K562 (cell line): ENCODE measurements around the gene TLX2. TPM values are rescaled to one million over a fixed set of nuclear protein-coding genes. Genes with fewer than 3 reads are reported as not detected.

Experiments
- ARID3A ChIP-seq: IDR thresholded peaks from 2 replicates; pipeline ENCODE4 v1.6.1; 2012; ENCODE audit warnings: low read depth, low read length, improper control_type of control experiment, borderline replicate concordance
- BDP1 ChIP-seq: IDR thresholded peaks from 3 replicates; pipeline ENCODE4 v1.6.1; 2011; ENCODE audit not compliant: insufficient read length, insufficient read depth
- CBFA2T3 ChIP-seq: fragments of 450-650 bp; IDR thresholded peaks from 2 replicates; pipeline ENCODE4 v1.6.1; 2017
- FOXA3 ChIP-seq, 2 experiments: fragments of 450-650 bp in 1 of 2; sonication (generic) in 1 of 2; formaldehyde crosslinking; IDR thresholded peaks in 1 of 2; conservative IDR thresholded peaks in 1 of 2; 2 replicates each; pipeline versions ENCODE4 v1.4.0 to v1.8.0; 2020 to 2022; ENCODE audit warnings: mild to moderate bottlenecking in 2 of 2, missing genetic modification reagents in 1 of 2
- HEY1 ChIP-seq: fragments of 250-450 bp; sonication (Bioruptor Pico); IDR thresholded peaks from 2 replicates; pipeline ENCODE4 v1.5.0; 2020; ENCODE audit warnings: mild to moderate bottlenecking, moderate library complexity, borderline replicate concordance
- MTA3 ChIP-seq: fragments of 450-650 bp; formaldehyde crosslinking; IDR thresholded peaks from 2 replicates; pipeline ENCODE4 v1.6.1; 2017; ENCODE audit warnings: mild to moderate bottlenecking, borderline replicate concordance
- NCOA6 ChIP-seq: fragments of 450-650 bp; IDR thresholded peaks from 2 replicates; pipeline ENCODE4 v1.6.1; 2017; ENCODE audit warnings: mild to moderate bottlenecking
- NFE2 ChIP-seq: IDR thresholded peaks from 2 replicates; pipeline ENCODE4 v1.6.1; 2014; ENCODE audit warnings: antibody characterized with exemption, low read depth
- PHF8 ChIP-seq: fragments of 200-600 bp; sonication (generic); IDR thresholded peaks from 2 replicates; pipeline ENCODE4 v1.6.1; 2012; ENCODE audit warnings: mixed run types, mild to moderate bottlenecking, inconsistent platforms, low read length, moderate library complexity, borderline replicate concordance
- POLR2AphosphoS5 ChIP-seq: IDR thresholded peaks from 2 replicates; pipeline ENCODE4 v1.6.1; 2011; ENCODE audit warnings: mild to moderate bottlenecking, low read depth, low read length, moderate library complexity; ENCODE audit not compliant: control insufficient read depth, insufficient read depth
- PTTG1 ChIP-seq: fragments of 450-650 bp; IDR thresholded peaks from 2 replicates; pipeline ENCODE4 v1.6.1; 2016; ENCODE audit warnings: low read depth, mild to moderate bottlenecking, missing genetic modification characterization, missing compliant biosample characterization
- RBM14 ChIP-seq: fragments of 200-400 bp; formaldehyde crosslinking; IDR thresholded peaks from 2 replicates; pipeline ENCODE4 v1.6.1; 2018; ENCODE audit warnings: low read depth, mild to moderate bottlenecking, low read length, moderate library complexity, borderline replicate concordance; ENCODE audit not compliant: insufficient read depth
- SIN3B ChIP-seq: fragments of 450-650 bp; IDR thresholded peaks from 2 replicates; pipeline ENCODE4 v1.6.1; 2017; ENCODE audit warnings: low read depth, mild to moderate bottlenecking, moderate library complexity
- SMARCB1 ChIP-seq: IDR thresholded peaks from 2 replicates; pipeline ENCODE4 v1.6.1; 2011; ENCODE audit warnings: improper control_type of control experiment, low read depth; ENCODE audit not compliant: insufficient read length
- TGIF2 ChIP-seq: sonication (generic); formaldehyde crosslinking; IDR thresholded peaks from 2 replicates; pipeline ENCODE4 v1.8.1; 2022; ENCODE audit warnings: mild to moderate bottlenecking, missing genetic modification reagents, moderate library complexity
- ZFX ChIP-seq: sonication (generic); formaldehyde crosslinking; IDR thresholded peaks from 2 replicates; pipeline ENCODE4 v1.8.0; 2022; ENCODE audit warnings: mild to moderate bottlenecking, missing genetic modification reagents, moderate library complexity
- ZNF717 ChIP-seq: fragments of 250-450 bp; sonication (Bioruptor Pico); IDR thresholded peaks from 2 replicates; pipeline ENCODE4 v1.5.0; 2021
- polyA plus RNA-seq, 8 experiments: library from polyadenylated mRNA; depleted of rRNA in 4 of 8; stranded (reverse) in 5 of 8; unstranded in 3 of 8; fragments of >200 nt; fragmentation: Nextera tagmentation in 2 of 8; fragmentation: Illumina TruSeq in 1 of 8; extraction: Ambion mirVana in 2 of 8; extraction: Trizol in 1 of 8; gene quantifications; 2 replicates each; pipeline versions ENCODE4 v1.2.1 to v1.2.3, GENCODE V29; 2011 to 2014; ENCODE audit warnings: inconsistent platforms in 1 of 8, missing spikeins in 1 of 8
- total RNA-seq, 7 experiments: library from RNA; depleted of rRNA in 6 of 7; stranded (reverse); fragments of >200 nt in 6 of 7; fragmentation: Illumina TruSeq in 2 of 7; extraction: Trizol in 2 of 7; gene quantifications; 2 replicates each; pipeline versions ENCODE4 v1.2.1 to v1.2.3, GENCODE V29; 2011 to 2021; ENCODE audit warnings: low replicate concordance in 1 of 7
- TF ChIP-seq, protein P1 (sequence below): fragments of 150-350 bp; conservative IDR thresholded peaks from 2 replicates; pipeline ENCODE4 v1.6.1; 2014; ENCODE audit warnings: low read length
- TF ChIP-seq, protein P2 (sequence below): fragments of 450-650 bp; IDR thresholded peaks from 2 replicates; pipeline ENCODE4 v1.7.1; 2018; ENCODE audit warnings: mild to moderate bottlenecking, low read depth; ENCODE audit not compliant: partially characterized antibody
- TF ChIP-seq, protein P3 (sequence below): fragments of 250-450 bp; sonication (Bioruptor Pico); IDR thresholded peaks from 2 replicates; pipeline ENCODE4 v1.8.0; 2022; ENCODE audit warnings: moderate library complexity, mild to moderate bottlenecking, inconsistent platforms

Gene TLX2
- total and polyA plus RNA-seq, 9 of the 15 experiments (the other 6 are each of a cell fraction or from before 2014, with no cell fraction given) = not detected

DNA sequence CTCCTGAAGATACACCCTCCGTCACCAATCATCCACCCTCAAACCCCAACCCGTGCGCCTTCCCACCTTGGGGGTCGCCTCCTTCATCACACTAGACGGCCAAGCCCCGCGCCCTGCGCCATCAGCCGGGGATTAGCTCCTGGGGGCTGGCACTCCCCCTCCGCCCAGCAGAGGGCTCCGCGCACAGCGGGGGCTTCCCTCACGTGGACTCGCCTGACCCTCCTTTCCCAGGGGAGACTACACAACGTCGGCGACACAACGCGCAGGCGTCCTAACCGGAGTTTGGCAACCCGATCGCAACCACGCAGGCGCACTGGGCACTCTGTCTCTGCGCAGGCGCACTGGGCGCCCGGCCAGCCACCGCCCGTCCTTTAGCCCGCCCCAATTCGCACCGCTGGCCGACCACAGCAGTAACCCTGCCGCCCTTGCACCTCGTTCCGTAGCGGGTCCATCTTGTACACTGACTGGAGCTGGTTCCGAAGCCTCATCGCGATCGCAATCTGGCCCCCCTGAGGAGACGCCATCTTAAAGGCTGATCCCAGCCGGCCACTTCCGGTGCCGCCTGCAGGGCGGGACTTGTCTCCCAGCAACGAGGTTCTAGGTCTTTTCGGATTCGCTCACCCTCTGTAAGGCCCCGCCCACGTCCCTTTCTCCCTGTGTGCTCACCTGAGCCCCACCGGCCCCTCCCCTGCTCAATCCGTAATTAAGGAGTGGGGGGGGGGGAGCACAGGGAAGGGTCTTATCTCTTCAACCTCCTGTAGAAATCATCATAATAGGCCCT lies 6.9 kb upstream of the TLX2 start, which contains the start of gene PCGF1 (continued):
- TF ChIP-seq PHF8 (peak; percentile 88; the same call in 1 of the 2 replicates), ARID3A (0 out of 2 replicates have a peak, but pooled peaks have one; percentile 37), RBM14 (0 out of 2 replicates have a peak, but pooled peaks have one; percentile 55), TGIF2 (CRISPR knock-in tag) (no peak), BDP1 (no peak), CBFA2T3 (peak; percentile 29; the same call in 1 of the 2 replicates), SIN3B (peak; percentile 54; the same call in 1 of the 2 replicates), ZNF717 (CRISPR knock-in tag) (no peak), POLR2AphosphoS5 (peak; percentile 67; the same call in 1 of the 2 replicates), PTTG1 (no peak), SMARCB1 (no peak), MTA3 (peak; percentile 75; the same call in 1 of the 2 replicates), ZFX (no peak), HEY1 (no peak), FOXA3 (CRISPR knock-in tag; conservative IDR thresholded peaks at IDR 0.05 in 1 of 2, IDR thresholded peaks at IDR 0.05 in 1 of 2) (no peak), NCOA6 (no peak), NFE2 (0 out of 2 replicates have a peak, but pooled peaks have one; percentile 2)
- TF ChIP-seq, protein P1, sequence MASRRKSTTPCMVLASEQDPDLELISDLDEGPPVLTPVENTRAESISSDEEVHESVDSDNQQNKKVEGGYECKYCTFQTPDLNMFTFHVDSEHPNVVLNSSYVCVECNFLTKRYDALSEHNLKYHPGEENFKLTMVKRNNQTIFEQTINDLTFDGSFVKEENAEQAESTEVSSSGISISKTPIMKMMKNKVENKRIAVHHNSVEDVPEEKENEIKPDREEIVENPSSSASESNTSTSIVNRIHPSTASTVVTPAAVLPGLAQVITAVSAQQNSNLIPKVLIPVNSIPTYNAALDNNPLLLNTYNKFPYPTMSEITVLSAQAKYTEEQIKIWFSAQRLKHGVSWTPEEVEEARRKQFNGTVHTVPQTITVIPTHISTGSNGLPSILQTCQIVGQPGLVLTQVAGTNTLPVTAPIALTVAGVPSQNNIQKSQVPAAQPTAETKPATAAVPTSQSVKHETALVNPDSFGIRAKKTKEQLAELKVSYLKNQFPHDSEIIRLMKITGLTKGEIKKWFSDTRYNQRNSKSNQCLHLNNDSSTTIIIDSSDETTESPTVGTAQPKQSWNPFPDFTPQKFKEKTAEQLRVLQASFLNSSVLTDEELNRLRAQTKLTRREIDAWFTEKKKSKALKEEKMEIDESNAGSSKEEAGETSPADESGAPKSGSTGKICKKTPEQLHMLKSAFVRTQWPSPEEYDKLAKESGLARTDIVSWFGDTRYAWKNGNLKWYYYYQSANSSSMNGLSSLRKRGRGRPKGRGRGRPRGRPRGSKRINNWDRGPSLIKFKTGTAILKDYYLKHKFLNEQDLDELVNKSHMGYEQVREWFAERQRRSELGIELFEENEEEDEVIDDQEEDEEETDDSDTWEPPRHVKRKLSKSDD = no peak
- TF ChIP-seq, protein P2, sequence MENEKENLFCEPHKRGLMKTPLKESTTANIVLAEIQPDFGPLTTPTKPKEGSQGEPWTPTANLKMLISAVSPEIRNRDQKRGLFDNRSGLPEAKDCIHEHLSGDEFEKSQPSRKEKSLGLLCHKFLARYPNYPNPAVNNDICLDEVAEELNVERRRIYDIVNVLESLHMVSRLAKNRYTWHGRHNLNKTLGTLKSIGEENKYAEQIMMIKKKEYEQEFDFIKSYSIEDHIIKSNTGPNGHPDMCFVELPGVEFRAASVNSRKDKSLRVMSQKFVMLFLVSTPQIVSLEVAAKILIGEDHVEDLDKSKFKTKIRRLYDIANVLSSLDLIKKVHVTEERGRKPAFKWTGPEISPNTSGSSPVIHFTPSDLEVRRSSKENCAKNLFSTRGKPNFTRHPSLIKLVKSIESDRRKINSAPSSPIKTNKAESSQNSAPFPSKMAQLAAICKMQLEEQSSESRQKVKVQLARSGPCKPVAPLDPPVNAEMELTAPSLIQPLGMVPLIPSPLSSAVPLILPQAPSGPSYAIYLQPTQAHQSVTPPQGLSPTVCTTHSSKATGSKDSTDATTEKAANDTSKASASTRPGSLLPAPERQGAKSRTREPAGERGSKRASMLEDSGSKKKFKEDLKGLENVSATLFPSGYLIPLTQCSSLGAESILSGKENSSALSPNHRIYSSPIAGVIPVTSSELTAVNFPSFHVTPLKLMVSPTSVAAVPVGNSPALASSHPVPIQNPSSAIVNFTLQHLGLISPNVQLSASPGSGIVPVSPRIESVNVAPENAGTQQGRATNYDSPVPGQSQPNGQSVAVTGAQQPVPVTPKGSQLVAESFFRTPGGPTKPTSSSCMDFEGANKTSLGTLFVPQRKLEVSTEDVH = no peak
- TF ChIP-seq, protein P3, sequence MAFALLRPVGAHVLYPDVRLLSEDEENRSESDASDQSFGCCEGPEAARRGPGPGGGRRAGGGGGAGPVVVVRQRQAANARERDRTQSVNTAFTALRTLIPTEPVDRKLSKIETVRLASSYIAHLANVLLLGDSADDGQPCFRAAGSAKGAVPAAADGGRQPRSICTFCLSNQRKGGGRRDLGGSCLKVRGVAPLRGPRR = no peak
